HPDE6-E6E7 (cell line): Measurements from ENCODE around the gene SNIP1.
"Not testable (repeated sequence)": the region's sequence is repeated elsewhere in the genome, so short reads cannot be mapped to it uniquely, and the experiment has no call there.

Experiments
- DNase-seq: peaks from one replicate; pipeline ENCODE4 v3.0.0; 2011; ENCODE audit warnings: missing footprints; ENCODE audit errors: extremely low spot score

The SNIP1 gene

GRCh38 chr1:37553927-37554808, at the start of gene SNIP1:
Gene SNIP1, minus strand, starts transcription at chr1:37554293. Its CDS starts 64 bp downstream, at chr1:37554229.
- DNase-seq: peak; percentile 94

GRCh38 chr1:37602750-37603694, 48.9 kb upstream of the SNIP1 start:
- DNase-seq: peak; percentile 37

- no peak for DNase-seq
These were observed 47.3 kb upstream of the SNIP1 start for GRCh38 chr1:37601441-37601840.

GRCh38 chr1:37599940-37600339, 45.8 kb upstream of the SNIP1 start:
- DNase-seq: no peak

- no peak for DNase-seq
These were observed 42.1 kb upstream of the SNIP1 start for GRCh38 chr1:37596182-37596667.

GRCh38 chr1:37595440-37596181, 41.5 kb upstream of the SNIP1 start, which contains the start of gene GNL2:
Gene GNL2, minus strand, starts transcription at chr1:37595937. Its CDS starts 115 bp downstream, at chr1:37595822.
- DNase-seq: peak; percentile 99

GRCh38 chr1:37593726-37594125, 39.6 kb upstream of the SNIP1 start:
- DNase-seq: no peak

- DNase-seq: no peak
These were observed 34.8 kb upstream of the SNIP1 start for GRCh38 chr1:37588939-37589338.

GRCh38 chr1:37584544-37584943, 30.5 kb upstream of the SNIP1 start:
- DNase-seq: not testable (repeated sequence)

GRCh38 chr1:37575692-37576091, 21.6 kb upstream of the SNIP1 start:
- no peak for DNase-seq

GRCh38 chr1:37574834-37575480, 20.9 kb upstream of the SNIP1 start:
- DNase-seq: no peak

GRCh38 chr1:37570528-37571334, 16.6 kb upstream of the SNIP1 start:
- DNase-seq: no peak

- DNase-seq: no peak
These were observed 12.9 kb upstream of the SNIP1 start for GRCh38 chr1:37567023-37567422.

- DNase-seq: no peak
These were observed 10.8 kb upstream of the SNIP1 start for GRCh38 chr1:37564892-37565291.

GRCh38 chr1:37562984-37563383, 8.9 kb upstream of the SNIP1 start:
- no peak for DNase-seq

- DNase-seq: no peak
These were observed 7.3 kb upstream of the SNIP1 start for GRCh38 chr1:37561133-37562132.

GRCh38 chr1:37560401-37561132, 6.5 kb upstream of the SNIP1 start:
- no peak for DNase-seq

- DNase-seq: not testable (repeated sequence)
These were observed 5.9 kb upstream of the SNIP1 start for GRCh38 chr1:37559957-37560379.
